Measurements from ENCODE around the gene ZNHIT3. TPM values are rescaled to one million over a fixed set of nuclear protein-coding genes. Genes with fewer than 3 reads are reported as not detected.

ZNHIT3 gene
- total and polyA plus RNA-seq, 2 donors from 2014 or later: 25.4 to 60.9 TPM

DNA sequence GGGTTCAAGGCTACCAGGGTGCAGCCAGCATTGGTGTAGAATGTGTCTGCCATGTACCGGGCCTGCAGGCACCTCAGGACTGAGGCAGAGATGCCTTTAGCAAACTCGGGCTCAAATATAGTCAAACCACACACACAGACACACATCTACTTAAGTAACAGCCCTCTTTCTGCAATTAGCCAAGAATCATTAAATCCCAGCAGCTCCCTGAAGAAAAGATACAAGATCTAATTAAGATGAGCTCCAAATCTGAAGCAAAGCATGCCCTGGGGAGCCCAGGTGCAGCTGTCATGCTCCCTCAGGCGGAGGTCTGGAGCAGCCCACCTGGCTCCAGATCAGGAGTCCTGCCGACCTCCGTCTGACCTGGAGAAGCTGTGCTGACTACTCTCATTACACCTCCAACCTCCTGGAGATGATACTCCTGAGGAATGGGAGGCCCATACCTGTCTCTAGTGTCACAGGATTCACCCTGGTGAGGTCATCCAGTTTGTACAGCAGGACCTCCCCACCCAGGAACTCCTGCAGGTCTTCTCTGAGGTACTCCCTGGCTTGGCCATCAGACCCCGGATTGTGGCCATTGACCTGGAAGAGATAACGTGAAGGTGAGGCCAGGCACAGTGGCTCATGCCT, 41.3 kb downstream of the ZNHIT3 start:
- Histone ChIP-seq H3K36me3 (ENCODE audit: control insufficient read depth in 2 of 3, insufficient read depth in 3 of 3, low read length in 3 of 3) (peaks cover 0 to 39% (median 31%) of the 10 kb centered on the region in 3 donors), H3K4me1 (ENCODE audit: control insufficient read depth in 2 of 3, insufficient read depth in 2 of 3, low read depth in 1 of 3, low read length in 3 of 3) (no peaks in the 10 kb centered on the region), H3K27ac (ENCODE audit: low read depth in 2 of 2, low read length in 2 of 2) (no peak overlapping the region), H3K27me3 (ENCODE audit: control insufficient read depth, insufficient read depth, low read length) (no peaks in the 10 kb centered on the region), H3K9ac (ENCODE audit: low read length in 3 of 3) (no peak overlapping the region), H3K9me3 (ENCODE audit: control insufficient read depth in 2 of 3, insufficient read depth in 1 of 3, low read length in 3 of 3) (no peaks in the 10 kb centered on the region), H3K4me3 (ENCODE audit: low read length in 3 of 3) (no peak overlapping the region)
- intact Hi-C loops (cut with DNase I): no loop called here
- no peak for DNase-seq
- TF ChIP-seq, protein P1, sequence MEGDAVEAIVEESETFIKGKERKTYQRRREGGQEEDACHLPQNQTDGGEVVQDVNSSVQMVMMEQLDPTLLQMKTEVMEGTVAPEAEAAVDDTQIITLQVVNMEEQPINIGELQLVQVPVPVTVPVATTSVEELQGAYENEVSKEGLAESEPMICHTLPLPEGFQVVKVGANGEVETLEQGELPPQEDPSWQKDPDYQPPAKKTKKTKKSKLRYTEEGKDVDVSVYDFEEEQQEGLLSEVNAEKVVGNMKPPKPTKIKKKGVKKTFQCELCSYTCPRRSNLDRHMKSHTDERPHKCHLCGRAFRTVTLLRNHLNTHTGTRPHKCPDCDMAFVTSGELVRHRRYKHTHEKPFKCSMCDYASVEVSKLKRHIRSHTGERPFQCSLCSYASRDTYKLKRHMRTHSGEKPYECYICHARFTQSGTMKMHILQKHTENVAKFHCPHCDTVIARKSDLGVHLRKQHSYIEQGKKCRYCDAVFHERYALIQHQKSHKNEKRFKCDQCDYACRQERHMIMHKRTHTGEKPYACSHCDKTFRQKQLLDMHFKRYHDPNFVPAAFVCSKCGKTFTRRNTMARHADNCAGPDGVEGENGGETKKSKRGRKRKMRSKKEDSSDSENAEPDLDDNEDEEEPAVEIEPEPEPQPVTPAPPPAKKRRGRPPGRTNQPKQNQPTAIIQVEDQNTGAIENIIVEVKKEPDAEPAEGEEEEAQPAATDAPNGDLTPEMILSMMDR (IDR thresholded peaks at IDR 0.05; ENCODE audit: borderline replicate concordance, extremely low read depth, insufficient read depth): no peak
- FAIRE-seq: no peak

DNA sequence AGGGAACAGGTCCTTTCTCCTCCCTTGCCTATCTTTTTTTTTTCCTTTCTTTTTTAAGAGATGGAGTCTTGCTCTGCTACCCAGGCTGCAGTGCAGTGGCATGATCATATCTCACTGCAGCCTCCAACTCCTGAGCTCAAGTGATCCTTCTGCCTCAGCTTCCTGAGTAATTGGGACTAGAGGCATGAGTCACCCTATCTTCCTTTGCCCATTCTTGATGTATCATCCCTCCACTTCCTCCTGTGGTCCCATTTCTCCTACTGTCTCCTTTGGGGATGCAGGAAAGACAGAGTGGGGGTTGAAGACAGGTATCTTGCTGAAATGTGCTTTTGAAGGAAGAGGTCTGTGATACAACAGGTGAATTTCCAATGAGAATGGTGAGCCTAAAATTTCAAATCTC, 42.6 kb downstream of the ZNHIT3 start:
- FAIRE-seq: no peak
- Histone ChIP-seq H3K9ac (ENCODE audit: low read length in 3 of 3) (no peak overlapping the region), H3K4me3 (ENCODE audit: low read length in 3 of 3) (no peak overlapping the region), H3K9me3 (ENCODE audit: control insufficient read depth in 2 of 3, insufficient read depth in 1 of 3, low read length in 3 of 3) (no peaks in the 10 kb centered on the region), H3K27me3 (ENCODE audit: control insufficient read depth, insufficient read depth, low read length) (no peaks in the 10 kb centered on the region), H3K27ac (ENCODE audit: low read depth in 2 of 2, low read length in 2 of 2) (no peak overlapping the region), H3K36me3 (ENCODE audit: control insufficient read depth in 2 of 3, insufficient read depth in 3 of 3, low read length in 3 of 3) (peaks cover 0 to 36% (median 30%) of the 10 kb centered on the region in 3 donors), H3K4me1 (ENCODE audit: control insufficient read depth in 2 of 3, insufficient read depth in 2 of 3, low read depth in 1 of 3, low read length in 3 of 3) (peaks cover 0 to 3% (median 0%) of the 10 kb centered on the region in 3 donors)
- DNase-seq: no peak
- TF ChIP-seq, protein P1 (IDR thresholded peaks at IDR 0.05; ENCODE audit: borderline replicate concordance, extremely low read depth, insufficient read depth): no peak
- intact Hi-C loops (cut with DNase I): no loop called here

DNA sequence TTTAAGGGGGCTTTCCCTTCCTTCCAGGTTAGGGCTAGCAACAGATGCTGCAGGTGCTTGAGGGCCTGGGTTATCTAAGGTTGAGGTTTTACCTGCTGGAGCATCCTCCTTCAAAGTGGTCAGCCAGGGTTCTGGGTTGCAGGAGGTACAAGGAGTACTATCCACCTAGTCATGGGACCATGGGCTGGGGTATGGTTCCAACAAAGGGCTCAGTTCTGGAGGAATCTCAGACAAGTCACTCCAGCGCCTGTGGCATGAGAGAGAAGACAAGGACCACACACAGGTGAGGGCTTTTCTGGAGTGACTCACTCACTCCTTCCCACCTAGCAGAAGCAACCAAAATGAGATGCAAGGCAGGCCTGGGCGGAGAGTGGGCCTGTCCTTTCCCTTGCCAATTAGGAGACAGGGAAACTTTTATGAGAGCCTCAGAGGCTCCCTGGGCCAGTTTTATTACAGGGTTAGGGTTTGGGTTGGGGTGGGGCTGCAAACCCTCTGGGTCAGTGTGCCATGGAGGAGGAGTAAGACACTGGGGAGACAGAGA, 46.0 kb downstream of the ZNHIT3 start:
- no peak overlapping the region for H3K4me3 ChIP-seq (ENCODE audit: low read length in 3 of 3)
- H3K27me3 ChIP-seq (ENCODE audit: control insufficient read depth, insufficient read depth, low read length): no peaks in the 10 kb centered on the region
- no peak overlapping the region for H3K27ac ChIP-seq (ENCODE audit: low read depth in 2 of 2, low read length in 2 of 2)
- H3K9ac ChIP-seq (ENCODE audit: low read length in 3 of 3): no peak overlapping the region
- H3K36me3 ChIP-seq (ENCODE audit: control insufficient read depth in 2 of 3, insufficient read depth in 3 of 3, low read length in 3 of 3): peaks cover 0 to 18% (median 17%) of the 10 kb centered on the region in 3 donors
- H3K4me1 ChIP-seq (ENCODE audit: control insufficient read depth in 2 of 3, insufficient read depth in 2 of 3, low read depth in 1 of 3, low read length in 3 of 3): peaks cover 0 to 6% (median 3%) of the 10 kb centered on the region in 3 donors
- intact Hi-C loops (cut with DNase I): no loop called here
- TF ChIP-seq, protein P1 (IDR thresholded peaks at IDR 0.05; ENCODE audit: borderline replicate concordance, extremely low read depth, insufficient read depth): no peak
- no peak for DNase-seq
- no peak for FAIRE-seq
- H3K9me3 ChIP-seq (ENCODE audit: control insufficient read depth in 2 of 3, insufficient read depth in 1 of 3, low read length in 3 of 3): no peaks in the 10 kb centered on the region

All from kidney (tissue), 14 donors.